ENCODE results near the gene KAZN.

- TF ChIP-seq, protein P1, sequence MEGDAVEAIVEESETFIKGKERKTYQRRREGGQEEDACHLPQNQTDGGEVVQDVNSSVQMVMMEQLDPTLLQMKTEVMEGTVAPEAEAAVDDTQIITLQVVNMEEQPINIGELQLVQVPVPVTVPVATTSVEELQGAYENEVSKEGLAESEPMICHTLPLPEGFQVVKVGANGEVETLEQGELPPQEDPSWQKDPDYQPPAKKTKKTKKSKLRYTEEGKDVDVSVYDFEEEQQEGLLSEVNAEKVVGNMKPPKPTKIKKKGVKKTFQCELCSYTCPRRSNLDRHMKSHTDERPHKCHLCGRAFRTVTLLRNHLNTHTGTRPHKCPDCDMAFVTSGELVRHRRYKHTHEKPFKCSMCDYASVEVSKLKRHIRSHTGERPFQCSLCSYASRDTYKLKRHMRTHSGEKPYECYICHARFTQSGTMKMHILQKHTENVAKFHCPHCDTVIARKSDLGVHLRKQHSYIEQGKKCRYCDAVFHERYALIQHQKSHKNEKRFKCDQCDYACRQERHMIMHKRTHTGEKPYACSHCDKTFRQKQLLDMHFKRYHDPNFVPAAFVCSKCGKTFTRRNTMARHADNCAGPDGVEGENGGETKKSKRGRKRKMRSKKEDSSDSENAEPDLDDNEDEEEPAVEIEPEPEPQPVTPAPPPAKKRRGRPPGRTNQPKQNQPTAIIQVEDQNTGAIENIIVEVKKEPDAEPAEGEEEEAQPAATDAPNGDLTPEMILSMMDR (IDR thresholded peaks at IDR 0.05 in 8 of 11, conservative IDR thresholded peaks at IDR 0.05 in 3 of 11), result no peak
- TF ChIP-seq POLR2A (IDR thresholded peaks at IDR 0.05) (no peak), POLR2AphosphoS5 (IDR thresholded peaks at IDR 0.05) (no peak)
These were observed 473.5 kb downstream of the KAZN start for GRCh38 chr1:15071936-15072335.
